Measurements from ENCODE around the gene TRMT11.

- no peak for TF ChIP-seq POLR2A (IDR thresholded peaks at IDR 0.05; ENCODE audit: low read depth, low read length)
- no peak for TF ChIP-seq POLR2AphosphoS5 (IDR thresholded peaks at IDR 0.05; ENCODE audit: low read depth, low read length)
- TF ChIP-seq SPI1 (IDR thresholded peaks at IDR 0.05; ENCODE audit: low read depth, low read length) = no peak
Observed at GRCh38 chr6:125949069-125949468, 37.3 kb upstream of the TRMT11 start.

Data from GM12891 (cell line).